ENCODE measurements around the gene HSD17B14.
A peak's percentile ranks its signal among the peaks of the same experiment; 100 is the strongest.

The HSD17B14 gene

DNA sequence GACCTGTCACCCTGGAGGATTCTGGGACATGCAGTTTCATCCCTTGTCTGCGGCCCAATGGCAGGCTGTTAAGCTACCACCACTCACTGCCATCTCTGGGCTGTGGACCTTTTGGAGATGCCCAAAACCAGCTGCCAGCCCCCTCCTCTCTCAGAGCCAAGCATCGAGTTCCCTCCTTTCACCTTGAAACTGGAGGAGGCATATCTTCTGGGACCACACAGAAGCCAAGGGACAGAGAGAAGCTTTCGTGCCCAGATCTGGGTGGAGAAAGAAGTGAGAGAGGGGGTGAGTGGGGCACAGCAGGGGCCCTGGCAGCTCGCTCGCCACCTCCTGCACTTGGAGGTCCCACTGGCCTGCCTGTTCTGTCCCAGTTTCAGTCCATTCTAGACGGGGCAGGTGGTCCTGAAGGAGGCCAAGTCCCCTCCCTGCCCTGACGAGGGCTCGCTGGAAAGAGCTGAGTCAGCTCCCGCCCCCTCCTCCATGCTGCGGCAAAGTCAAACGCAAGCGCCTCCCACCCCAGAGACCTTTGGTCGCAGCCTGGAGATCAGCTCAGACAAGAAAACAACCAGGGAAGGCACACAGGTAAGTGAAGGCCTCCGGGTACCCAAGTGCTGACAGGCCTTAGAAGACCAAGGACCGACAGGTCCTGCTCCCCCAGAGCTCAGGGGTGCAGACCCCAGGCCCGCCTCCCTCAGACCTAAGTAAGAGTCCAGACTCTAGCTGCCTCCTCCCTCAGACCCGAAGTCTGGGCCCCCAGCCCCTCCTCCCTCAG is 29.3 kb downstream of the HSD17B14 start:
- no peak for DNase-seq (ENCODE audit: low spot score)
- TF ChIP-seq, protein P1, sequence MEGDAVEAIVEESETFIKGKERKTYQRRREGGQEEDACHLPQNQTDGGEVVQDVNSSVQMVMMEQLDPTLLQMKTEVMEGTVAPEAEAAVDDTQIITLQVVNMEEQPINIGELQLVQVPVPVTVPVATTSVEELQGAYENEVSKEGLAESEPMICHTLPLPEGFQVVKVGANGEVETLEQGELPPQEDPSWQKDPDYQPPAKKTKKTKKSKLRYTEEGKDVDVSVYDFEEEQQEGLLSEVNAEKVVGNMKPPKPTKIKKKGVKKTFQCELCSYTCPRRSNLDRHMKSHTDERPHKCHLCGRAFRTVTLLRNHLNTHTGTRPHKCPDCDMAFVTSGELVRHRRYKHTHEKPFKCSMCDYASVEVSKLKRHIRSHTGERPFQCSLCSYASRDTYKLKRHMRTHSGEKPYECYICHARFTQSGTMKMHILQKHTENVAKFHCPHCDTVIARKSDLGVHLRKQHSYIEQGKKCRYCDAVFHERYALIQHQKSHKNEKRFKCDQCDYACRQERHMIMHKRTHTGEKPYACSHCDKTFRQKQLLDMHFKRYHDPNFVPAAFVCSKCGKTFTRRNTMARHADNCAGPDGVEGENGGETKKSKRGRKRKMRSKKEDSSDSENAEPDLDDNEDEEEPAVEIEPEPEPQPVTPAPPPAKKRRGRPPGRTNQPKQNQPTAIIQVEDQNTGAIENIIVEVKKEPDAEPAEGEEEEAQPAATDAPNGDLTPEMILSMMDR (IDR thresholded peaks at IDR 0.05; ENCODE audit: borderline replicate concordance, control extremely low read depth, extremely low read depth, insufficient read depth, missing control alignments): no peak
- in situ Hi-C loops (cut with MboI; ENCODE audit: low sequenced_read_pairs, unreplicated experiment): no loop called here

DNA sequence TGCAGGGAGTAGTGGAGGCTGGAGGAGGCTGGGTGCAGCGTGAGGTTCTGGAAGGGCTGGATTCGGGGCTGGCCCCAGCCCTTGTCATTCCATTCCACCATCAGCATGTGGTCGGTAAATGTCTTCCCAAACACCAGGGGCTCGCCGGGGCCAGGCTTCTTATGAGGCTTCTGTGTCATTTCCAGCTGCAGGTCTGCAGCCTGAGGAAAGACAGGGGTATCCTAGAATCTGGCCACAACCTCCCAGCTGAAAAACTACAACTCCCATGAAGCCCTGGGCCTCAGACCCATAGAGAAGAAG is 29.8 kb downstream of the HSD17B14 start:
- in situ Hi-C loops (cut with MboI; ENCODE audit: low sequenced_read_pairs, unreplicated experiment): no loop called here
- DNase-seq (ENCODE audit: low spot score): peak; percentile 81
- TF ChIP-seq, protein P1 (IDR thresholded peaks at IDR 0.05; ENCODE audit: borderline replicate concordance, control extremely low read depth, extremely low read depth, insufficient read depth, missing control alignments): no peak

DNA sequence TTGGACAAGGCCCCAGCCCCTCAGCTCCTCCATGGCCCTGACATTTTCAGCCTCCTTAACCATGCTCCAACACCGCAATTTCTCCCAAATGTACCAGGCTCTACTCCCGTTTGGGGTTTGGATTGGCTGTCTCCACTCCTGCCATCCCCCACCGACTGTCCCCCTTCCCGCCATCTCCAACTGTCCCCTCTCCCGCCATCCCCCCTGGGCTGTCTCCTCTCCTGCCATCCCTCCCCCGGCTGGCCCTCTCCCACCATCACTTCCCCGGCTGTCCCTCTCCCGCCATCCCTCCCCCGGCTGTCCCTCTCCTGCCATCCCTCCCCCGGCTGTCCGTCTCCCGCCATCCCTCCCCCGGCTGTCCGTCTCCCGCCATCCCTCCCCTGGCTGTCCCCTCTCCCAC is 30.8 kb downstream of the HSD17B14 start:
- in situ Hi-C loops (cut with MboI; ENCODE audit: low sequenced_read_pairs, unreplicated experiment): no loop called here
- no peak for DNase-seq (ENCODE audit: low spot score)
- TF ChIP-seq, protein P1 (IDR thresholded peaks at IDR 0.05; ENCODE audit: borderline replicate concordance, control extremely low read depth, extremely low read depth, insufficient read depth, missing control alignments): no peak

- in situ Hi-C loops (cut with MboI; ENCODE audit: low sequenced_read_pairs, unreplicated experiment): no loop called here
- no peak for DNase-seq (ENCODE audit: low spot score)
- TF ChIP-seq, protein P1 (IDR thresholded peaks at IDR 0.05; ENCODE audit: borderline replicate concordance, control extremely low read depth, extremely low read depth, insufficient read depth, missing control alignments): no peak
These were observed 31.8 kb downstream of the HSD17B14 start for GRCh38 chr19:48804496-48804895.

GRCh38 chr19:48802623-48803022 is 33.7 kb downstream of the HSD17B14 start:
- in situ Hi-C loops (cut with MboI; ENCODE audit: low sequenced_read_pairs, unreplicated experiment): no loop called here
- TF ChIP-seq, protein P1 (IDR thresholded peaks at IDR 0.05; ENCODE audit: borderline replicate concordance, control extremely low read depth, extremely low read depth, insufficient read depth, missing control alignments): no peak

GRCh38 chr19:48799358-48800300 is 36.7 kb downstream of the HSD17B14 start:
- TF ChIP-seq, protein P1 (IDR thresholded peaks at IDR 0.05; ENCODE audit: borderline replicate concordance, control extremely low read depth, extremely low read depth, insufficient read depth, missing control alignments): no peak
- DNase-seq (ENCODE audit: low spot score): no peak
- in situ Hi-C loops (cut with MboI; ENCODE audit: low sequenced_read_pairs, unreplicated experiment): no loop called here

More at GRCh38 chr19:48802623-48803022, 33.7 kb downstream of the HSD17B14 start:
- DNase-seq (ENCODE audit: low spot score): no peak

Measured in GM13976 (cell line).